Effector memory CD8-positive, alpha-beta T cell (primary cell): Measurements from ENCODE around the gene FSIP1.

Experiments
- ATAC-seq: fragments of 150-1000 bp; cut with Tn5 transposase; replicated peaks from 2 replicates; pipeline ENCODE4 v1.10.0; 2021; ENCODE audit warnings: mild to moderate bottlenecking, moderate library complexity
- DNase-seq, 3 experiments: peaks; one replicate each; pipeline ENCODE4 v3.0.0; 2021
- H3K27ac Mint-ChIP-seq, 2 donors: one replicate each; pipeline ENCODE4 v1.8.0; 2022; ENCODE audit warnings: mild to moderate bottlenecking in 2 of 2, mixed read lengths in 2 of 2, moderate library complexity in 2 of 2
- H3K27me3 Mint-ChIP-seq, 2 donors: one replicate each; pipeline ENCODE4 v1.8.0; 2022; ENCODE audit warnings: mixed read lengths in 2 of 2
- H3K36me3 Mint-ChIP-seq: one replicate; pipeline ENCODE4 v1.8.0; 2022; ENCODE audit warnings: mild to moderate bottlenecking, moderate library complexity, mixed read lengths; ENCODE audit not compliant: insufficient read depth
- H3K4me1 Mint-ChIP-seq, 2 donors: one replicate each; pipeline ENCODE4 v1.8.0; 2022; ENCODE audit warnings: low read depth in 2 of 2, mixed read lengths in 2 of 2
- H3K4me3 Mint-ChIP-seq, 2 donors: one replicate each; pipeline ENCODE4 v1.8.0; 2022; ENCODE audit warnings: mild to moderate bottlenecking in 2 of 2, mixed read lengths in 2 of 2, moderate library complexity in 2 of 2
- H3K9me3 Mint-ChIP-seq, 2 donors: one replicate each; pipeline ENCODE4 v1.8.0; 2022; ENCODE audit warnings: mixed read lengths in 2 of 2

FSIP1 gene

GRCh38 chr15:39645976-39646257 lies 136.7 kb downstream of the FSIP1 start:
- H3K36me3 Mint-ChIP-seq = peaks cover 7% of the 10 kb centered on the region
- ATAC-seq = no peak
- no peak overlapping the region for H3K27ac Mint-ChIP-seq
- H3K4me3 Mint-ChIP-seq = no peak overlapping the region
- H3K4me1 Mint-ChIP-seq = peaks cover 12 to 18% of the 10 kb centered on the region in 2 donors
- no peaks in the 10 kb centered on the region for H3K27me3 Mint-ChIP-seq
- no peak for DNase-seq
- no peaks in the 10 kb centered on the region for H3K9me3 Mint-ChIP-seq

DNA sequence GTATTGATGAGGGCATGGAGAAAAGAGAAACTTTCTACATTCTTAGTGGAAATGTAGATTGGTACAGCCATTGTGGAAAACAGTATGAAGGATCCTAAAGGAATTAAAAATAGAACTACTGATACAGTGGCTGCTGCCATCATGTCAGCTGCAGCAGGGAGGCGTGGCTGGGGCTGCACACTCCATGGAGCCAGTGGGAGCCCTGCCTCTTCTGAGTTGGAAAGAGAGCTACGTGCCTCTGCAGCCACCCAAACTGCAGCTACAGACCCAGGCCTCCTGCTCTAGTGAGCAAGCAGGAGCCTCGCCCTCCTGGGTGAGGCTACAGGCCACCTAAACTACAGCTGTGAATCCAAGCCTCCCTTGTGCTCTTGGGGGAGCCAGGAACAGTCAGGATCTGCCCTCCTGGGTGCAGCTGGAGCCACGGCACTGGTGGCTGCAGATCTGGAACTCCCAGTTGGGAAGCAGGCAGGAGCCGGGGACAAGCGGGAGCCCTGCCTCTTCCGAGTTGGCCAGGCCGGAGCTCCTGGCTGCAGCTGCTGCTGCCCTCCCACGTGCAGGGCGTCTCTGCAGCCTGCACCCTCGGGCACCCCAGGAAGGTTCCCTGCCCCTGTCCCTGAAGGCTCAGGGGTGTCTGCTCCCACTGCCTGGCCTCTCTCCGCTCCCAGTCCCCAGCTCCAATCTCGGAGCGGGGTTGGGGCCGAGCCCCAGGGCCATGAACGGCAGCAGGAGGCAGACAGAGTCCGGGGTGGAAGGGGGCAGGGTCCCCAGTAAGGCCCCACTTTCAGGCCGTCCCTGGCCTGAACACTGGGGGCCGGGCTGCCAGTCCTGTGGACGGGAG lies 137.3 kb downstream of the FSIP1 start:
- H3K27ac Mint-ChIP-seq = no peak overlapping the region

GRCh38 chr15:39644136-39644535 lies 138.5 kb downstream of the FSIP1 start:
- Mint-ChIP-seq H3K9me3 (no peaks in the 10 kb centered on the region), H3K4me3 (no peak overlapping the region), H3K4me1 (peaks cover 17 to 25% of the 10 kb centered on the region in 2 donors), H3K27ac (peak overlapping the region in 1 of 2 donors; percentile 11), H3K27me3 (no peaks in the 10 kb centered on the region), H3K36me3 (peaks cover 8% of the 10 kb centered on the region)
- ATAC-seq (no peak), DNase-seq (no peak)

More for the DNA sequence above, 137.3 kb downstream of the FSIP1 start:
- ATAC-seq (no peak), DNase-seq (no peak)
- Mint-ChIP-seq H3K9me3 (no peaks in the 10 kb centered on the region), H3K36me3 (peaks cover 8% of the 10 kb centered on the region), H3K27me3 (no peaks in the 10 kb centered on the region), H3K4me3 (no peak overlapping the region), H3K4me1 (peaks cover 15 to 24% of the 10 kb centered on the region in 2 donors)

DNA sequence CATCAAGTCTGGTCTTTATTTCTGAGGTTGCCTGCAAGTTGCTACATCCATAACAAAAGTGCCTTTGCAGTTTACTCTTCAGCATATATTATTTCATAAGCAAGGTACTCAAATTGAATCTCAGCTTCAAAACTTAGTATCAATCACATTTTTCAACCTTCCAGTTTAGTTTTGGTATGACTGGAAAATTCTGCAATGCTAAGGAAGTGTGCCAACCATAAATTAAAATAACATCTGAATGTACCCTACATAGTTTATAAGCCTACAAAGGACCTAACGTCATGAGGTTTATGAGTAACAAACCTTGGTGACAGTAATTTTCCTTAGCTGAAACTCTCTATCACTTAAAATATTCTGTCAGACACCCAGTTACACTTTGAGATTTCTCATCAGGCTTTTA lies 138.9 kb downstream of the FSIP1 start:
- Mint-ChIP-seq H3K36me3 (peaks cover 8% of the 10 kb centered on the region), H3K27ac (peak overlapping the region in 1 of 2 donors; percentile 94)
- no peak for ATAC-seq

DNA sequence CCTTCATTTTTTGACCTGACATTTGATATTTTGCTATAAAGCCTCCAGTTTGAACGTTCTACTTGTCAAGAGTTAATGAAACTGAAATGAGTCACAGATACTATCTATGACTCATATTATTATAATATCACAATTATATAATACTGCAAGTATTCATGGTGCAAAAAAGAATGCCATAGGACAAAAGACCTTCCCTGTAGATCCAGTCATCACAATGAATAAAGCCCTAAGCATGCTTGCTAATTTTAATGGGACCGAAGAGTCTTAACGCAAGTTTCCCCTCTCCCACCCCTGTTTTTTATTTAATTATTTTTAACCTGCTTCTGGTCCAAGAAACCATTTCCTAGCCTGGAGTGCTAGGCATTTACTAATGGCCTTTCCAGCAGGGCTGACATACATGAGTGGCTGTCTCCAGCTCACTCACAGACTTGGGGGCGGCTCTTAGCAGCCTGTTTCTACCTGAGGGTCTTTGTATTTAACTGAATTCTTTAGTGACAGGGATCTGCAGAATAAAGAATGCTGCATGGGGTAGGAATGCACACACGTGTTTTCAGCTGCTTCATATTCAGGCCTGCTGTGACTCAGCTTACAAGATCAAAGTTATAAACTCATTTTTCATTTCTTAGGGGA lies 140.5 kb downstream of the FSIP1 start:
- H3K27me3 Mint-ChIP-seq = no peaks in the 10 kb centered on the region
- peak overlapping the region; percentile 75 to 94 for H3K27ac Mint-ChIP-seq
- peaks cover 8% of the 10 kb centered on the region for H3K36me3 Mint-ChIP-seq
- H3K9me3 Mint-ChIP-seq = no peaks in the 10 kb centered on the region
- H3K4me1 Mint-ChIP-seq = peaks cover 16 to 28% of the 10 kb centered on the region in 2 donors
- H3K4me3 Mint-ChIP-seq = no peak overlapping the region
- ATAC-seq (peak; percentile 46), DNase-seq (no peak)

More for the DNA sequence above, 138.9 kb downstream of the FSIP1 start:
- DNase-seq = no peak
- peaks cover 17 to 25% of the 10 kb centered on the region in 2 donors for H3K4me1 Mint-ChIP-seq
- no peak overlapping the region for H3K4me3 Mint-ChIP-seq
- no peaks in the 10 kb centered on the region for H3K27me3 Mint-ChIP-seq
- H3K9me3 Mint-ChIP-seq = no peaks in the 10 kb centered on the region

DNA sequence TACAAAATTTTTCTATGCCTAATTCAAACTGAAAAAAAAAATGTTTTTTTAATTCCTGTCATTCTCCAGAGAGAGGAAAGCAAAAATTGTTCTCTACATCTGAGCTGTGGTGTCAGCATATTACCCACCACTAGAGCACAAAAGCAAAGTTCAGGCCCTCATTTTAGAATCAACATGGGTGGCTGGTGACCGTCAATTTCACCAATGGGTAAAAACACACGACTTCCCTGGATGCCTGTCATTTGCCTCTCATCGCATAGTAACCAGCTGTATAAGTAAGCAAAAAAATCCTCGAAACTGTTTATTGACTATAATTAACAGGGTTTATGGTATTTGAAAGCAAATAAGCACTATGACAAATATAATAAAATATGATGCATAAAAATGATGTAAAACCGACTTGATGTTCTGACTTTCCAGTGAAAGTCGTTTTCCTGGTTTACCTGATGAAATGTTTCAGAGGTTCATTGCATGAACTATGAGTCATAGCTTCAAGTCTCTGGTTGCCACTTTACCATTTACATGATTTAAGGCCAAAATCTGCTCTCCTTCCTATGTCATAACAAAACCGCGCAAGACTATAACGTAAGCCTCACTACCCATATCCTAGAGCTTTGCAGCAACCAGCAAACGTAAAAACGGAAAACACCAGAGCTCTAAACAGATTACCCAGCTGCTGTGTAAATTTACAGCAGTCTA lies 141.3 kb downstream of the FSIP1 start:
- peaks cover 8% of the 10 kb centered on the region for H3K36me3 Mint-ChIP-seq
- no peaks in the 10 kb centered on the region for H3K27me3 Mint-ChIP-seq
- DNase-seq = peak; percentile 31 to 42 (median 38)
- peak overlapping the region; percentile 66 to 67 for H3K4me3 Mint-ChIP-seq
- H3K27ac Mint-ChIP-seq = peak overlapping the region; percentile 75 to 94
- peak; percentile 92 for ATAC-seq
- no peaks in the 10 kb centered on the region for H3K9me3 Mint-ChIP-seq
- H3K4me1 Mint-ChIP-seq = peaks cover 16 to 28% of the 10 kb centered on the region in 2 donors

- DNase-seq = no peak
- Mint-ChIP-seq H3K4me1 (peaks cover 16 to 28% of the 10 kb centered on the region in 2 donors), H3K4me3 (peak overlapping the region in 1 of 2 donors; percentile 66), H3K9me3 (peaks cover 0 to 2% of the 10 kb centered on the region in 2 donors), H3K27ac (peak overlapping the region; percentile 75 to 94), H3K27me3 (no peaks in the 10 kb centered on the region), H3K36me3 (peaks cover 8% of the 10 kb centered on the region)
- no peak for ATAC-seq
Measured at GRCh38 chr15:39640665-39641064, 142.0 kb downstream of the FSIP1 start.

DNA sequence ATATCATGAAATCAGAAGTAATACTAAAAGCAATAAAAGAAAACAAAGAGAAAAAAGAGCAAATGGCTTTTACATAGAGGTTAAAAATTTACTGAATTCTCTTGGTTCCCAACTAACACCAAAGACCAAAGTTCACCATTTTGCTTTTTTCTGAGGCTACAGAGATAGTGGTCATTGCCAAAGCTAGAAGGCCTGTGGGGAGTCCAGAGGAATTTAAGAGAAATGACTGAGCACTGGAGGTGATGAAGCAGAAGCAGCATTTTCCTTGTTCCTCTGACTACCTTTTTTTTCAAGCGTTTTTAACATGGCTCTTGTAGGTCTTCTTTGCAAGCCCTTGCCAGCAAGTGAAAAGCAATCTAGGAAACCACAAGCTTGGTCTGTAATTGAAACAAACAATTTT lies 143.6 kb downstream of the FSIP1 start:
- H3K9me3 Mint-ChIP-seq = peaks cover 0 to 2% of the 10 kb centered on the region in 2 donors

DNA sequence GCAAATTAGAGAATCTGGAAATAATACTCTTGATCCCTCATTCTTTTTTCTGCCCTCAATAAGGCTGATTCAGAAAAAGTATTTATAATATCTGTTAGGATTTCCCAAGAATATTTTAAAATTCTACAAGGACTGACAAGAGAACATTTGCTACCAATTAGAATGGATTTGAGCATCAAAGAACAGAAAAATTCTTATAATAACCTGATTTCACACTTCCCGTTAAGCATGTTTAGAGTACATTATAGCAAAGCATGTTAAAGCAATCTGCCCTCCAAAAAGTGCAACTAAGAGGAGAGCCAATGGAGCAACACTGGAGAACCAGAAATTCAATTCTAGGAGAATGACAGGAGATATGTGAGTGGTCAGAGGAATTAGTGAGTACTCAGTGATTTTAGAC lies 144.6 kb downstream of the FSIP1 start:
- peaks cover 17 to 22% of the 10 kb centered on the region in 2 donors for H3K4me1 Mint-ChIP-seq
- no peak overlapping the region for H3K4me3 Mint-ChIP-seq
- ATAC-seq (no peak), DNase-seq (no peak)
- peaks cover 0 to 2% of the 10 kb centered on the region in 2 donors for H3K9me3 Mint-ChIP-seq
- H3K27ac Mint-ChIP-seq = peak overlapping the region in 1 of 2 donors; percentile 26
- H3K36me3 Mint-ChIP-seq = peaks cover 8% of the 10 kb centered on the region
- H3K27me3 Mint-ChIP-seq = no peaks in the 10 kb centered on the region

More for the DNA sequence above, 143.6 kb downstream of the FSIP1 start:
- H3K27ac Mint-ChIP-seq = peak overlapping the region; percentile 13 to 26
- no peaks in the 10 kb centered on the region for H3K27me3 Mint-ChIP-seq
- no peak overlapping the region for H3K4me3 Mint-ChIP-seq
- ATAC-seq (no peak), DNase-seq (no peak)
- H3K36me3 Mint-ChIP-seq = peaks cover 8% of the 10 kb centered on the region
- H3K4me1 Mint-ChIP-seq = peaks cover 16 to 24% of the 10 kb centered on the region in 2 donors

GRCh38 chr15:39631357-39631756 lies 151.3 kb downstream of the FSIP1 start:
- Mint-ChIP-seq H3K27ac (peak overlapping the region; percentile 98 to 100), H3K4me1 (peaks cover 49 to 51% of the 10 kb centered on the region in 2 donors), H3K9me3 (peaks cover 4 to 7% of the 10 kb centered on the region in 2 donors), H3K4me3 (peak overlapping the region; percentile 56 to 74), H3K27me3 (no peaks in the 10 kb centered on the region), H3K36me3 (peaks cover 10% of the 10 kb centered on the region)
- DNase-seq (no peak), ATAC-seq (no peak)

- peak overlapping the region; percentile 49 to 74 for H3K4me3 Mint-ChIP-seq
- DNase-seq (no peak), ATAC-seq (no peak)
- H3K27me3 Mint-ChIP-seq = no peaks in the 10 kb centered on the region
- peaks cover 13% of the 10 kb centered on the region for H3K36me3 Mint-ChIP-seq
- H3K9me3 Mint-ChIP-seq = peaks cover 3 to 11% of the 10 kb centered on the region in 2 donors
- peaks cover 64 to 66% of the 10 kb centered on the region in 2 donors for H3K4me1 Mint-ChIP-seq
- peak overlapping the region; percentile 98 to 100 for H3K27ac Mint-ChIP-seq
Measured at GRCh38 chr15:39629906-39630305, 152.7 kb downstream of the FSIP1 start.

- ATAC-seq (peak; percentile 62), DNase-seq (peak; percentile 56 to 59 (median 58))
- peaks cover 18% of the 10 kb centered on the region for H3K36me3 Mint-ChIP-seq
- H3K4me1 Mint-ChIP-seq = peaks cover 69 to 71% of the 10 kb centered on the region in 2 donors
- H3K27me3 Mint-ChIP-seq = no peaks in the 10 kb centered on the region
- peak overlapping the region; percentile 74 to 85 for H3K4me3 Mint-ChIP-seq
- peaks cover 3 to 16% of the 10 kb centered on the region in 2 donors for H3K9me3 Mint-ChIP-seq
- H3K27ac Mint-ChIP-seq = peak overlapping the region; percentile 98 to 100
Measured at GRCh38 chr15:39629371-39629770, 153.3 kb downstream of the FSIP1 start.

- no peak for ATAC-seq
- no peak for DNase-seq
- H3K27ac Mint-ChIP-seq = peak overlapping the region; percentile 98 to 100
- H3K4me1 Mint-ChIP-seq = peaks cover 73 to 76% of the 10 kb centered on the region in 2 donors
- peak overlapping the region; percentile 85 to 89 for H3K4me3 Mint-ChIP-seq
- no peaks in the 10 kb centered on the region for H3K27me3 Mint-ChIP-seq
- H3K36me3 Mint-ChIP-seq = peaks cover 22% of the 10 kb centered on the region
- H3K9me3 Mint-ChIP-seq = peaks cover 3 to 18% of the 10 kb centered on the region in 2 donors
Measured at GRCh38 chr15:39628546-39629257, 153.9 kb downstream of the FSIP1 start.
